HepG2 (cell line): Measurements from ENCODE around the gene SLC25A20. TPM values are rescaled to one million over a fixed set of nuclear protein-coding genes. Genes with fewer than 3 reads are reported as not detected.

ENCODE experiments used
- ARNT2 ChIP-seq: sonication (generic); formaldehyde crosslinking; IDR thresholded peaks from 2 replicates; pipeline ENCODE4 v1.8.0; 2022; ENCODE audit warnings: mild to moderate bottlenecking, low read depth, missing genetic modification reagents, moderate library complexity
- DNMT1 ChIP-seq: sonication (generic); formaldehyde crosslinking; IDR thresholded peaks from 2 replicates; pipeline ENCODE4 v1.5.1; 2020; ENCODE audit warnings: mild to moderate bottlenecking, missing genetic modification reagents
- GABPA ChIP-seq, 2 experiments: IDR thresholded peaks; 2 replicates each; pipeline ENCODE4 v1.6.1; 2011 to 2016; ENCODE audit warnings: low read depth in 2 of 2, low read length in 1 of 2, missing biosample characterization in 1 of 2, missing genetic modification characterization in 1 of 2
- HDAC6 ChIP-seq: fragments of 200-600 bp; sonication (generic); IDR thresholded peaks from 2 replicates; pipeline ENCODE4 v1.7.0; 2017; ENCODE audit warnings: mild to moderate bottlenecking, antibody characterized with exemption, low read length, low read depth
- NRL ChIP-seq: sonication (generic); formaldehyde crosslinking; IDR thresholded peaks from 2 replicates; pipeline ENCODE4 v1.5.0; 2020; ENCODE audit warnings: missing genetic modification reagents, mild to moderate bottlenecking, moderate library complexity, borderline replicate concordance
- POLR2A ChIP-seq, 2 experiments: IDR thresholded peaks; 2 replicates each; pipeline ENCODE4 v1.6.1; 2011; ENCODE audit warnings: low read depth in 2 of 2, low read length in 2 of 2, mild to moderate bottlenecking in 1 of 2, moderate library complexity in 1 of 2; ENCODE audit not compliant: insufficient read depth in 1 of 2
- RBAK ChIP-seq: sonication (generic); formaldehyde crosslinking; IDR thresholded peaks from 2 replicates; pipeline ENCODE4 v1.5.1; 2020; ENCODE audit warnings: mild to moderate bottlenecking, missing genetic modification reagents
- ZNF12 ChIP-seq: sonication (generic); formaldehyde crosslinking; IDR thresholded peaks from 2 replicates; pipeline ENCODE4 v1.5.0; 2020; ENCODE audit warnings: missing genetic modification reagents
- ZNF329 ChIP-seq: sonication (generic); formaldehyde crosslinking; IDR thresholded peaks from 2 replicates; pipeline ENCODE4 v1.9.0; 2021; ENCODE audit warnings: low read depth, mild to moderate bottlenecking, missing genetic modification reagents
- ZSCAN25 ChIP-seq: sonication (generic); formaldehyde crosslinking; IDR thresholded peaks from 2 replicates; pipeline ENCODE4 v1.8.0; 2022; ENCODE audit warnings: mild to moderate bottlenecking, missing genetic modification reagents
- polyA plus RNA-seq, 8 experiments: library from polyadenylated mRNA; depleted of rRNA in 3 of 8; stranded (reverse) in 7 of 8; unstranded in 1 of 8; fragments of >200 nt; fragmentation: Illumina TruSeq in 4 of 8; extraction: Trizol in 4 of 8; gene quantifications; 2 replicates each; pipeline versions ENCODE4 v1.2.1 to v1.2.3, GENCODE V29; 2011 to 2016; ENCODE audit warnings: low read depth in 4 of 8, missing spikeins in 1 of 8, mixed read lengths in 1 of 8; ENCODE audit not compliant: insufficient read depth in 1 of 8
- total RNA-seq, 5 experiments: library from RNA; depleted of rRNA; stranded (reverse); fragments of >200 nt; fragmentation: Illumina TruSeq; extraction: Trizol; gene quantifications; 2 replicates each; pipeline ENCODE4 v1.2.3, GENCODE V29; 2016; ENCODE audit warnings: low read depth in 1 of 5
- TF ChIP-seq, protein P1 (sequence below): sonication (generic); formaldehyde crosslinking; IDR thresholded peaks from 2 replicates; pipeline ENCODE4 v1.4.0; 2020; ENCODE audit warnings: mild to moderate bottlenecking, missing genetic modification reagents
- TF ChIP-seq, protein P2 (sequence below): sonication (generic); formaldehyde crosslinking; IDR thresholded peaks from 2 replicates; pipeline ENCODE4 v1.4.0; 2020; ENCODE audit warnings: missing genetic modification reagents
- TF ChIP-seq, protein P3 (sequence below): sonication (generic); formaldehyde crosslinking; IDR thresholded peaks from 2 replicates; pipeline ENCODE4 v1.4.0; 2020; ENCODE audit warnings: missing genetic modification reagents, mild to moderate bottlenecking, borderline replicate concordance
- TF ChIP-seq, protein P4 (sequence below): sonication (generic); formaldehyde crosslinking; IDR thresholded peaks from 2 replicates; pipeline ENCODE4 v1.4.0; 2020; ENCODE audit warnings: mild to moderate bottlenecking, missing genetic modification reagents
- TF ChIP-seq, protein P5 (sequence below), 2 experiments: sonication (generic) in 1 of 2; formaldehyde crosslinking in 1 of 2; IDR thresholded peaks; 2 replicates each; pipeline versions ENCODE4 v1.4.0 to v1.6.1; 2016 to 2020; ENCODE audit warnings: borderline replicate concordance in 1 of 2, low read depth in 1 of 2, mild to moderate bottlenecking in 1 of 2, missing genetic modification reagents in 1 of 2

Gene SLC25A20
- total and polyA plus RNA-seq, 2 of the 13 experiments (the other 11 are each of a cell fraction or from before 2014, with no cell fraction given) = 21.1 to 26.6 TPM

DNA sequence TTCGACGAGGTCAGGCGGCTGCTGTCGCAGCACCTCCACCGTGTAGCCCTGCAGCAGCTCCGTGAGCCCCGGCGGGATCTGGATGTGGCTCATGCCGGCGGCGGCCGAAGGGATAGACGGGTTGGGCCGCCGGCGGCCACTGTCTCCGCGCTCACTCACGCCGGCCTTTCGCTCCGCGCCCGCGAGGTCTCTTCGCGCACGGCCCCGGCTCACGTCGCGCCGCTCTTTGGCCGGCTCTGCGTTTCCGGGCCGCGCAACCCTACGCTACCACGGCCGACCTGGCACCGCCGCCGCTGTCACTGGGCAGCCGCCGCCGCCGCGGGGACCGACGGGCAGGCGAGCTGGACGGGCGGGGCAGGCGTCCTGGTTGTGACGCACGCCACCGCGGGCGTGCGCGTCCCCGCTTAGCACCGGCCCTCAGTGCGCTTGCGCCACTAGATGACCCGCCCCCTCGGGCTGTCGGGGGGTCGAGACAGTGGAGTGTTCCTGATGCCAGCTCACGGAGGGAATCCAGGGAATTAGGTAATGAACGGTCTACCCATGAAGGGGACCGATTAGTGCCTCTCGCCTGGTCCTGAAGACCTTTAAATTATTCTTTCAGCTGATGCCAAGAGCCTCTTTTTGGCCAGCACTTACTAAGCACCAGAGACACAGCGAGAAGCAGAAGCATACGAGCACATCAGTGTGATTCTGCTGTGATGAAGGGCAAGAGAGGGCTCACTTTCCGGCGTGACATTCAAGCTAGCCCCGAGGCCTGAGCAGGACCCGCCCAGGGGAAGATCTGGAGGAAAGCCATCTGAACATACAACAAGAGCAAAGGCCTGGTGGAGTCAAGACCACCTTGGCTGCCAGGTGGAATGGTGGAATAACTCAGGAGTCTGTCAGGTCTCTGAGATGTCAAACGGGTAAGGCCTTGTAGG is 50.9 kb downstream of the SLC25A20 start, which contains the start of gene PRKAR2A (continued):
- TF ChIP-seq, protein P1, sequence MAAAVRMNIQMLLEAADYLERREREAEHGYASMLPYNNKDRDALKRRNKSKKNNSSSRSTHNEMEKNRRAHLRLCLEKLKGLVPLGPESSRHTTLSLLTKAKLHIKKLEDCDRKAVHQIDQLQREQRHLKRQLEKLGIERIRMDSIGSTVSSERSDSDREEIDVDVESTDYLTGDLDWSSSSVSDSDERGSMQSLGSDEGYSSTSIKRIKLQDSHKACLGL (CRISPR knock-in tag) = no peak; the same call in 1 of the 2 replicates
- 0 out of 2 replicates have a peak, but pooled peaks have one; percentile 58 for TF ChIP-seq ZNF329 (CRISPR knock-in tag)
- TF ChIP-seq NRL (CRISPR knock-in tag) = no peak
- no peak for TF ChIP-seq ZSCAN25 (CRISPR knock-in tag)
- TF ChIP-seq, protein P2, sequence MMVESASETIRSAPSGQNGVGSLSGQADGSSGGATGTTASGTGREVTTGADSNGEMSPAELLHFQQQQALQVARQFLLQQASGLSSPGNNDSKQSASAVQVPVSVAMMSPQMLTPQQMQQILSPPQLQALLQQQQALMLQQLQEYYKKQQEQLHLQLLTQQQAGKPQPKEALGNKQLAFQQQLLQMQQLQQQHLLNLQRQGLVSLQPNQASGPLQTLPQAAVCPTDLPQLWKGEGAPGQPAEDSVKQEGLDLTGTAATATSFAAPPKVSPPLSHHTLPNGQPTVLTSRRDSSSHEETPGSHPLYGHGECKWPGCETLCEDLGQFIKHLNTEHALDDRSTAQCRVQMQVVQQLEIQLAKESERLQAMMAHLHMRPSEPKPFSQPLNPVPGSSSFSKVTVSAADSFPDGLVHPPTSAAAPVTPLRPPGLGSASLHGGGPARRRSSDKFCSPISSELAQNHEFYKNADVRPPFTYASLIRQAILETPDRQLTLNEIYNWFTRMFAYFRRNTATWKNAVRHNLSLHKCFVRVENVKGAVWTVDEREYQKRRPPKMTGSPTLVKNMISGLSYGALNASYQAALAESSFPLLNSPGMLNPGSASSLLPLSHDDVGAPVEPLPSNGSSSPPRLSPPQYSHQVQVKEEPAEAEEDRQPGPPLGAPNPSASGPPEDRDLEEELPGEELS = peak; percentile 1; the same call in 1 of the 2 replicates
- TF ChIP-seq, protein P3, sequence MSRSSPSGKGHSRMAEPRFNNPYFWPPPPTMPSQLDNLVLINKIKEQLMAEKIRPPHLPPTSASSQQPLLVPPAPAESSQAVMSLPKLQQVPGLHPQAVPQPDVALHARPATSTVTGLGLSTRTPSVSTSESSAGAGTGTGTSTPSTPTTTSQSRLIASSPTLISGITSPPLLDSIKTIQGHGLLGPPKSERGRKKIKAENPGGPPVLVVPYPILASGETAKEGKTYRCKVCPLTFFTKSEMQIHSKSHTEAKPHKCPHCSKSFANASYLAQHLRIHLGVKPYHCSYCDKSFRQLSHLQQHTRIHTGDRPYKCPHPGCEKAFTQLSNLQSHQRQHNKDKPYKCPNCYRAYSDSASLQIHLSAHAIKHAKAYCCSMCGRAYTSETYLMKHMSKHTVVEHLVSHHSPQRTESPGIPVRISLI (CRISPR knock-in tag) = peak; percentile 55; the same call in 1 of the 2 replicates
- TF ChIP-seq, protein P4, sequence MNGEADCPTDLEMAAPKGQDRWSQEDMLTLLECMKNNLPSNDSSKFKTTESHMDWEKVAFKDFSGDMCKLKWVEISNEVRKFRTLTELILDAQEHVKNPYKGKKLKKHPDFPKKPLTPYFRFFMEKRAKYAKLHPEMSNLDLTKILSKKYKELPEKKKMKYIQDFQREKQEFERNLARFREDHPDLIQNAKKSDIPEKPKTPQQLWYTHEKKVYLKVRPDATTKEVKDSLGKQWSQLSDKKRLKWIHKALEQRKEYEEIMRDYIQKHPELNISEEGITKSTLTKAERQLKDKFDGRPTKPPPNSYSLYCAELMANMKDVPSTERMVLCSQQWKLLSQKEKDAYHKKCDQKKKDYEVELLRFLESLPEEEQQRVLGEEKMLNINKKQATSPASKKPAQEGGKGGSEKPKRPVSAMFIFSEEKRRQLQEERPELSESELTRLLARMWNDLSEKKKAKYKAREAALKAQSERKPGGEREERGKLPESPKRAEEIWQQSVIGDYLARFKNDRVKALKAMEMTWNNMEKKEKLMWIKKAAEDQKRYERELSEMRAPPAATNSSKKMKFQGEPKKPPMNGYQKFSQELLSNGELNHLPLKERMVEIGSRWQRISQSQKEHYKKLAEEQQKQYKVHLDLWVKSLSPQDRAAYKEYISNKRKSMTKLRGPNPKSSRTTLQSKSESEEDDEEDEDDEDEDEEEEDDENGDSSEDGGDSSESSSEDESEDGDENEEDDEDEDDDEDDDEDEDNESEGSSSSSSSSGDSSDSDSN (CRISPR knock-in tag) = peak; percentile 84; the same call in 1 of the 2 replicates
- peak; percentile 58 to 89; a peak in 3 of 4 replicates for TF ChIP-seq POLR2A (IDR thresholded peaks at IDR 0.05; ENCODE audit: insufficient read depth in 1 of 2, low read depth in 2 of 2, low read length in 2 of 2)
- TF ChIP-seq ZNF12 (CRISPR knock-in tag) = no peak
- no peak for TF ChIP-seq ARNT2 (CRISPR knock-in tag)
- TF ChIP-seq GABPA (IDR thresholded peaks at IDR 0.05; ENCODE audit: low read depth, low read length) = no peak
- TF ChIP-seq GABPA (CRISPR knock-in tag; IDR thresholded peaks at IDR 0.05; ENCODE audit: low read depth) = no peak
- TF ChIP-seq, protein P5, sequence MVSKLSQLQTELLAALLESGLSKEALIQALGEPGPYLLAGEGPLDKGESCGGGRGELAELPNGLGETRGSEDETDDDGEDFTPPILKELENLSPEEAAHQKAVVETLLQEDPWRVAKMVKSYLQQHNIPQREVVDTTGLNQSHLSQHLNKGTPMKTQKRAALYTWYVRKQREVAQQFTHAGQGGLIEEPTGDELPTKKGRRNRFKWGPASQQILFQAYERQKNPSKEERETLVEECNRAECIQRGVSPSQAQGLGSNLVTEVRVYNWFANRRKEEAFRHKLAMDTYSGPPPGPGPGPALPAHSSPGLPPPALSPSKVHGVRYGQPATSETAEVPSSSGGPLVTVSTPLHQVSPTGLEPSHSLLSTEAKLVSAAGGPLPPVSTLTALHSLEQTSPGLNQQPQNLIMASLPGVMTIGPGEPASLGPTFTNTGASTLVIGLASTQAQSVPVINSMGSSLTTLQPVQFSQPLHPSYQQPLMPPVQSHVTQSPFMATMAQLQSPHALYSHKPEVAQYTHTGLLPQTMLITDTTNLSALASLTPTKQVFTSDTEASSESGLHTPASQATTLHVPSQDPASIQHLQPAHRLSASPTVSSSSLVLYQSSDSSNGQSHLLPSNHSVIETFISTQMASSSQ (IDR thresholded peaks at IDR 0.05; ENCODE audit: low read depth) = no peak
- TF ChIP-seq, protein P5 (CRISPR knock-in tag; IDR thresholded peaks at IDR 0.05; ENCODE audit: borderline replicate concordance) = 0 out of 2 replicates have a peak, but pooled peaks have one; percentile 2
- TF ChIP-seq HDAC6 = no peak
- TF ChIP-seq DNMT1 = peak; percentile 74; the same call in 1 of the 2 replicates
- no peak for TF ChIP-seq RBAK
